ENCODE data around the gene MEGF10.

DNA sequence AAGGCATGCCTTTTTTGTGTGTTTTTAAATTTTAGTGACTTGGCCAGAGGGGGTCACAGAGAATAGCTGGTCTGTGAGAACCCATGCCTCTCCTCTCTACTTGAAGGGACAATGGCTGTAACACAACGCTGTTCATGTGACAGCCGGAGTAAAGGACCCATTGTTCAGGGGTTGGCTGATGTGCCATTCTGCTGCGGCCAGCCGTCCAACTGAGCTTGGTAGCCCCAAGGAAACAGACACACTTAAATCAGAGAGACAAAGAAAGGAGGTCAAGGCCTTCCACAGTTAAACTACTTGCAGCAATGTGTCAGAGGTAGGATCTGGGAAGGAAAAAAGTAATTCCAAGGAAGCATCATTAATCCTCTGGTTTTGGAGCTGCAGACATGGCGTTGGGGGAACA, 8.1 kb downstream of the MEGF10 start:
- TF ChIP-seq POLR2A (IDR thresholded peaks at IDR 0.05): no peak
- TF ChIP-seq, protein P1, sequence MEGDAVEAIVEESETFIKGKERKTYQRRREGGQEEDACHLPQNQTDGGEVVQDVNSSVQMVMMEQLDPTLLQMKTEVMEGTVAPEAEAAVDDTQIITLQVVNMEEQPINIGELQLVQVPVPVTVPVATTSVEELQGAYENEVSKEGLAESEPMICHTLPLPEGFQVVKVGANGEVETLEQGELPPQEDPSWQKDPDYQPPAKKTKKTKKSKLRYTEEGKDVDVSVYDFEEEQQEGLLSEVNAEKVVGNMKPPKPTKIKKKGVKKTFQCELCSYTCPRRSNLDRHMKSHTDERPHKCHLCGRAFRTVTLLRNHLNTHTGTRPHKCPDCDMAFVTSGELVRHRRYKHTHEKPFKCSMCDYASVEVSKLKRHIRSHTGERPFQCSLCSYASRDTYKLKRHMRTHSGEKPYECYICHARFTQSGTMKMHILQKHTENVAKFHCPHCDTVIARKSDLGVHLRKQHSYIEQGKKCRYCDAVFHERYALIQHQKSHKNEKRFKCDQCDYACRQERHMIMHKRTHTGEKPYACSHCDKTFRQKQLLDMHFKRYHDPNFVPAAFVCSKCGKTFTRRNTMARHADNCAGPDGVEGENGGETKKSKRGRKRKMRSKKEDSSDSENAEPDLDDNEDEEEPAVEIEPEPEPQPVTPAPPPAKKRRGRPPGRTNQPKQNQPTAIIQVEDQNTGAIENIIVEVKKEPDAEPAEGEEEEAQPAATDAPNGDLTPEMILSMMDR (IDR thresholded peaks at IDR 0.05): no peak
- TF ChIP-seq EP300 (IDR thresholded peaks at IDR 0.05): no peak
- no peak for TF ChIP-seq POLR2AphosphoS5 (IDR thresholded peaks at IDR 0.05)

All from sigmoid colon (tissue), 4 donors.